Caki2 (cell line): ENCODE results near the gene GMNN. TPM values are rescaled to one million over a fixed set of nuclear protein-coding genes. Genes with fewer than 3 reads are reported as not detected.

Experiments used
- DNase-seq: peaks from one replicate; pipeline ENCODE4 v3.0.0-alpha.2; 2015; ENCODE audit warnings: low read depth
- in situ Hi-C: cut with HindIII; loops from 2 replicates; pipeline ENCODE4 v1.10.0; 2016; ENCODE audit warnings: low sequenced_read_pairs, low pct_unique_long_range_greater_than_20kb, mixed read lengths
- total RNA-seq: library from RNA; depleted of rRNA; stranded (reverse); fragments of >200 nt; shearing (Covaris generic); gene quantifications from 2 replicates; pipeline ENCODE4 v1.2.3, GENCODE V29; 2014; ENCODE audit warnings: low replicate concordance; rRNA removed

GMNN gene
- total RNA-seq, 1 experiment from 2014 or later = 134 TPM

GRCh38 chr6:24831771-24832716 lies 57.3 kb downstream of the GMNN start:
- peak; percentile 41 for DNase-seq
- in situ Hi-C loops = no loop called here

- in situ Hi-C loops = no loop called here
- no peak for DNase-seq
These were observed 58.1 kb downstream of the GMNN start for GRCh38 chr6:24832794-24833193.

GRCh38 chr6:24833711-24834386 lies 59.1 kb downstream of the GMNN start:
- in situ Hi-C loops = no loop called here
- no peak for DNase-seq

Other genes starting within 250 kb of the GMNN start
- 6.1 and 6.4 TPM in 2 replicates for gene KIAA0319, start 128.7 kb upstream of the GMNN start, total RNA-seq
- gene TDP2, start 108.0 kb upstream of the GMNN start, total RNA-seq = 230 and 231 TPM in 2 replicates
- 56.4 and 85.2 TPM in 2 replicates for gene ACOT13, start 107.9 kb upstream of the GMNN start, total RNA-seq
- gene C6orf62, start 55.8 kb upstream of the GMNN start, total RNA-seq = 68.5 and 77.5 TPM in 2 replicates
- not detected in 2 replicates for gene ARMH2, start 24.0 kb downstream of the GMNN start, total RNA-seq
- 2.3 and 13.6 TPM in 2 replicates for gene RIPOR2, start 161.0 kb downstream of the GMNN start, total RNA-seq